IgD-negative memory B cell (primary cell): ENCODE results near the gene GPER1. TPM values are rescaled to one million over a fixed set of nuclear protein-coding genes. Genes with fewer than 3 reads are reported as not detected.

ENCODE experiments used
- H3K27ac Mint-ChIP-seq, 3 donors: one replicate each; pipeline ENCODE4 v1.8.0; 2020 to 2022; ENCODE audit warnings: mild to moderate bottlenecking in 3 of 3, mixed read lengths in 3 of 3, moderate library complexity in 1 of 3
- H3K27me3 Mint-ChIP-seq: one replicate; pipeline ENCODE4 v1.8.0; 2021; ENCODE audit warnings: mixed read lengths
- H3K36me3 Mint-ChIP-seq: one replicate; pipeline ENCODE4 v1.8.0; 2020; ENCODE audit warnings: mild to moderate bottlenecking, mixed read lengths
- H3K4me1 Mint-ChIP-seq, 3 donors: one replicate each; pipeline ENCODE4 v1.8.0; 2020 to 2022; ENCODE audit warnings: mixed read lengths in 3 of 3, mild to moderate bottlenecking in 1 of 3
- H3K4me3 Mint-ChIP-seq, 4 donors: one replicate each; pipeline ENCODE4 v1.8.0; 2020 to 2022; ENCODE audit warnings: mild to moderate bottlenecking in 4 of 4, mixed read lengths in 4 of 4, moderate library complexity in 3 of 4
- H3K9me3 Mint-ChIP-seq, 3 donors: one replicate each; pipeline ENCODE4 v1.8.0; 2020 to 2021; ENCODE audit warnings: mixed read lengths in 3 of 3, mild to moderate bottlenecking in 1 of 3
- polyA plus RNA-seq: library from polyadenylated mRNA; unstranded; fragments of 300-500 nt; fragmentation: Illumina TruSeq; gene quantifications from one replicate; pipeline ENCODE4 v1.2.3, GENCODE V29; 2021

The GPER1 gene
- polyA plus RNA-seq, 1 donor from 2014 or later = 0.66 TPM

GRCh38 chr7:1119201-1119600, 31.3 kb downstream of the GPER1 start:
- H3K9me3 Mint-ChIP-seq = no peaks in the 10 kb centered on the region
- peaks cover 0 to 2% (median 0%) of the 10 kb centered on the region in 3 donors for H3K4me1 Mint-ChIP-seq
- H3K36me3 Mint-ChIP-seq = no peaks in the 10 kb centered on the region
- H3K27ac Mint-ChIP-seq = no peak overlapping the region
- no peak overlapping the region for H3K4me3 Mint-ChIP-seq
- H3K27me3 Mint-ChIP-seq = no peaks in the 10 kb centered on the region

- H3K4me3 Mint-ChIP-seq = no peak overlapping the region
- H3K4me1 Mint-ChIP-seq = peaks cover 0 to 2% (median 0%) of the 10 kb centered on the region in 3 donors
- H3K27ac Mint-ChIP-seq = no peak overlapping the region
- no peaks in the 10 kb centered on the region for H3K36me3 Mint-ChIP-seq
- no peaks in the 10 kb centered on the region for H3K9me3 Mint-ChIP-seq
- H3K27me3 Mint-ChIP-seq = no peaks in the 10 kb centered on the region
Measured at GRCh38 chr7:1120791-1121190, 32.9 kb downstream of the GPER1 start.

- H3K27ac Mint-ChIP-seq = no peak overlapping the region
- H3K27me3 Mint-ChIP-seq = no peaks in the 10 kb centered on the region
- no peaks in the 10 kb centered on the region for H3K9me3 Mint-ChIP-seq
- H3K36me3 Mint-ChIP-seq = peaks cover 2% of the 10 kb centered on the region
- H3K4me3 Mint-ChIP-seq = no peak overlapping the region
- peaks cover 0 to 2% (median 0%) of the 10 kb centered on the region in 3 donors for H3K4me1 Mint-ChIP-seq
Measured at GRCh38 chr7:1121476-1121875, 33.6 kb downstream of the GPER1 start.

- Mint-ChIP-seq H3K4me1 (peaks cover 0 to 2% (median 0%) of the 10 kb centered on the region in 3 donors), H3K27me3 (no peaks in the 10 kb centered on the region), H3K4me3 (peak overlapping the region in 2 of 4 donors; percentile 33 to 58), H3K36me3 (peaks cover 2% of the 10 kb centered on the region), H3K9me3 (no peaks in the 10 kb centered on the region), H3K27ac (no peak overlapping the region)
Measured at GRCh38 chr7:1121886-1122831, 34.2 kb downstream of the GPER1 start.

- Mint-ChIP-seq H3K27ac (no peak overlapping the region), H3K4me1 (peaks cover 0 to 2% (median 0%) of the 10 kb centered on the region in 3 donors), H3K9me3 (no peaks in the 10 kb centered on the region), H3K36me3 (peaks cover 2% of the 10 kb centered on the region), H3K4me3 (peak overlapping the region in 2 of 4 donors; percentile 33 to 58), H3K27me3 (no peaks in the 10 kb centered on the region)
Measured at GRCh38 chr7:1122832-1123501, 35.1 kb downstream of the GPER1 start.

GRCh38 chr7:1123715-1124114, 35.8 kb downstream of the GPER1 start:
- H3K9me3 Mint-ChIP-seq = no peaks in the 10 kb centered on the region
- no peak overlapping the region for H3K27ac Mint-ChIP-seq
- H3K4me1 Mint-ChIP-seq = peaks cover 0 to 2% (median 0%) of the 10 kb centered on the region in 3 donors
- no peaks in the 10 kb centered on the region for H3K27me3 Mint-ChIP-seq
- H3K4me3 Mint-ChIP-seq = no peak overlapping the region
- H3K36me3 Mint-ChIP-seq = peaks cover 2% of the 10 kb centered on the region

GRCh38 chr7:1124164-1124563, 36.3 kb downstream of the GPER1 start:
- H3K9me3 Mint-ChIP-seq = no peaks in the 10 kb centered on the region
- H3K27ac Mint-ChIP-seq = peak overlapping the region in 1 of 3 donors; percentile 53
- no peak overlapping the region for H3K4me3 Mint-ChIP-seq
- peaks cover 0 to 2% (median 0%) of the 10 kb centered on the region in 3 donors for H3K4me1 Mint-ChIP-seq
- H3K27me3 Mint-ChIP-seq = no peaks in the 10 kb centered on the region
- peaks cover 2% of the 10 kb centered on the region for H3K36me3 Mint-ChIP-seq

- H3K27ac Mint-ChIP-seq = no peak overlapping the region
- peaks cover 4% of the 10 kb centered on the region for H3K36me3 Mint-ChIP-seq
- no peaks in the 10 kb centered on the region for H3K9me3 Mint-ChIP-seq
- peaks cover 0 to 2% (median 0%) of the 10 kb centered on the region in 3 donors for H3K4me1 Mint-ChIP-seq
- H3K4me3 Mint-ChIP-seq = peak overlapping the region in 1 of 4 donors; percentile 27
- H3K27me3 Mint-ChIP-seq = no peaks in the 10 kb centered on the region
Measured at GRCh38 chr7:1124816-1125602, 37.1 kb downstream of the GPER1 start.

- Mint-ChIP-seq H3K27me3 (no peaks in the 10 kb centered on the region), H3K36me3 (peaks cover 4% of the 10 kb centered on the region), H3K4me3 (no peak overlapping the region), H3K9me3 (no peaks in the 10 kb centered on the region), H3K27ac (no peak overlapping the region), H3K4me1 (peaks cover 0 to 2% (median 0%) of the 10 kb centered on the region in 3 donors)
Measured at GRCh38 chr7:1125603-1125969, 37.7 kb downstream of the GPER1 start.

- H3K4me1 Mint-ChIP-seq = peaks cover 0 to 2% (median 0%) of the 10 kb centered on the region in 3 donors
- peak overlapping the region in 1 of 3 donors; percentile 23 for H3K27ac Mint-ChIP-seq
- H3K27me3 Mint-ChIP-seq = no peaks in the 10 kb centered on the region
- no peak overlapping the region for H3K4me3 Mint-ChIP-seq
- peaks cover 0 to 4% (median 0%) of the 10 kb centered on the region in 3 donors for H3K9me3 Mint-ChIP-seq
- peaks cover 4% of the 10 kb centered on the region for H3K36me3 Mint-ChIP-seq
Measured at GRCh38 chr7:1127001-1127400, 39.1 kb downstream of the GPER1 start.

- no peak overlapping the region for H3K27ac Mint-ChIP-seq
- peaks cover 0 to 3% (median 0%) of the 10 kb centered on the region in 3 donors for H3K4me1 Mint-ChIP-seq
- no peaks in the 10 kb centered on the region for H3K27me3 Mint-ChIP-seq
- H3K4me3 Mint-ChIP-seq = no peak overlapping the region
- peaks cover 4% of the 10 kb centered on the region for H3K36me3 Mint-ChIP-seq
- peaks cover 0 to 4% (median 0%) of the 10 kb centered on the region in 3 donors for H3K9me3 Mint-ChIP-seq
Measured at GRCh38 chr7:1129431-1129830, 41.5 kb downstream of the GPER1 start.

GRCh38 chr7:1130021-1130990, 42.4 kb downstream of the GPER1 start:
- Mint-ChIP-seq H3K4me3 (no peak overlapping the region), H3K36me3 (peaks cover 4% of the 10 kb centered on the region), H3K27ac (no peak overlapping the region), H3K4me1 (peaks cover 0 to 3% (median 0%) of the 10 kb centered on the region in 3 donors), H3K9me3 (peaks cover 0 to 4% (median 0%) of the 10 kb centered on the region in 3 donors), H3K27me3 (no peaks in the 10 kb centered on the region)

GRCh38 chr7:1131471-1132265, 43.8 kb downstream of the GPER1 start:
- no peak overlapping the region for H3K27ac Mint-ChIP-seq
- peaks cover 1 to 3% (median 1%) of the 10 kb centered on the region in 3 donors for H3K4me1 Mint-ChIP-seq
- H3K4me3 Mint-ChIP-seq = no peak overlapping the region
- no peaks in the 10 kb centered on the region for H3K27me3 Mint-ChIP-seq
- peaks cover 3% of the 10 kb centered on the region for H3K36me3 Mint-ChIP-seq
- peaks cover 0 to 4% (median 0%) of the 10 kb centered on the region in 3 donors for H3K9me3 Mint-ChIP-seq
